GM12892 (cell line): ENCODE data around the gene CPSF4.
A peak's percentile ranks its signal among the peaks of the same experiment; 100 is the strongest.
"Not testable (repeated sequence)": the region's sequence is repeated elsewhere in the genome, so short reads cannot be mapped to it uniquely, and the experiment has no call there.

Source experiments
- DNase-seq: peaks from one replicate; pipeline ENCODE4 v3.0.0; 2011; ENCODE audit not compliant: insufficient read length
- FAIRE-seq: peaks from 2 replicates; lab custom pipeline; 2011; peaks lifted over from hg19 to GRCh38; lab: Jason Lieb, UNC
- POLR2A ChIP-seq: IDR thresholded peaks from 2 replicates; pipeline ENCODE4 v1.6.1; 2011; ENCODE audit warnings: low read depth, low read length, control low read depth
- POLR2AphosphoS5 ChIP-seq: IDR thresholded peaks from 2 replicates; pipeline ENCODE4 v1.6.1; 2011; ENCODE audit warnings: low read depth, low read length, control low read depth
- TAF1 ChIP-seq: IDR thresholded peaks from 2 replicates; pipeline ENCODE4 v1.6.1; 2011; ENCODE audit warnings: low read depth, mild to moderate bottlenecking, control low read depth, low read length, borderline replicate concordance

CPSF4 gene

DNA sequence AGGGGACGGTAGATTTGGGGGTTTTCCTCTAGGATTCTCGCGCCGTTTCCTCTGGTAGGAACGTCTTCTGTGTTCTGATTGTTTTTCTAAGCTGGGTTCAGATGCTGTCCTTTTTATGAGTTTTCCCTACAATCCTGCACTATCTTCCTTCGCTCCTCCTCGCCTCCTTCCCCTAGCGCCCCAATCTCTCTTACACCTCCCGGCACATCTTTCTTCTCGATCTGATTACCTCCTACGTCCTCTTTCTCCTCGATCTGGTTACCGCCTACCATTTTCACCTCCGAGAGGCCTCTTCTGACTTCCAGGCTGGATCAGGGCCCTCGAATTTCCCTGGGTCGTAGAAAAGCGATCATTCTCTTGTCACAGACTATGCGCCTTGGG is 29.6 kb upstream of the CPSF4 start:
- no peak for DNase-seq
- TF ChIP-seq POLR2AphosphoS5: no peak
- no peak for TF ChIP-seq TAF1
- TF ChIP-seq POLR2A: no peak
- no peak for FAIRE-seq

DNA sequence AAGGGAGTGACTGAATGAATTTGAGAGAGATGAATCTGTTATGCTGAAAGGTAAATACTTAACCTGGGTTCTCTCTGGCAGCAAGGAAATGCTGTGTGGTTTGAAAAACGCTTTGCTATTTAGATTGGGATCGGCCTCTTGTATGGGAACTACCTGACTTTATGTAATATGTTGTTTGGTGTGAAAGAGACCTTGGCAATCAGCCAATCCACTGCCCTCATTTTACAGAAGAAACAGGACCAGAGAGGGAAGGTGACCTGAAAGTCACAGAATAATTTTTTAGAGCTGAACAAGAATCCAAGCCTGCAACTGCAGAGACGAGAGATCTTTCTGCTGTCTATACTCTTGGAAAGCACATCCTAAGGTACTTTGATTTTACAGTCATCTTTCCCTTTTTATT is 28.9 kb upstream of the CPSF4 start:
- TF ChIP-seq TAF1 (no peak), POLR2AphosphoS5 (no peak), POLR2A (no peak)
- DNase-seq (no peak), FAIRE-seq (no peak)

DNA sequence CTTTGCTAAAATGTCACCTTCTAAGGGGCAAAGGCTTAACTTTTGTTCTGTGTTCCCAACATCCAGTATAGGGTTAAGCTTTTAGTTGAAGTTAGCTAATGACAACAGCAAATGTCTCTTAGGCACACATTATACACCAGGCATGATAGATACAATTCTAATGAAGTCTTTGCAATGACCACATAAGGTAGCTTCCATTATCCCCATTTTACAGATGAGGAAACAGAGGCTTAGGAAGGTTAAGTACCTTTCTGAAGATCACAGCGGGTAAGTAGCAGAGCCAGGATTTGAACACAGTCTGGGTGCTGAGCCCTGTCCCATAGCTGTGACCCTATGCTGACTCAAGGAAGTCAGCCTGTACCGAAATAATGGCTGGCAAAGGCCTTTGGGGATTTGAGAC is 28.1 kb upstream of the CPSF4 start:
- FAIRE-seq (no peak), DNase-seq (no peak)
- TF ChIP-seq TAF1: no peak
- no peak for TF ChIP-seq POLR2A
- TF ChIP-seq POLR2AphosphoS5: no peak

DNA sequence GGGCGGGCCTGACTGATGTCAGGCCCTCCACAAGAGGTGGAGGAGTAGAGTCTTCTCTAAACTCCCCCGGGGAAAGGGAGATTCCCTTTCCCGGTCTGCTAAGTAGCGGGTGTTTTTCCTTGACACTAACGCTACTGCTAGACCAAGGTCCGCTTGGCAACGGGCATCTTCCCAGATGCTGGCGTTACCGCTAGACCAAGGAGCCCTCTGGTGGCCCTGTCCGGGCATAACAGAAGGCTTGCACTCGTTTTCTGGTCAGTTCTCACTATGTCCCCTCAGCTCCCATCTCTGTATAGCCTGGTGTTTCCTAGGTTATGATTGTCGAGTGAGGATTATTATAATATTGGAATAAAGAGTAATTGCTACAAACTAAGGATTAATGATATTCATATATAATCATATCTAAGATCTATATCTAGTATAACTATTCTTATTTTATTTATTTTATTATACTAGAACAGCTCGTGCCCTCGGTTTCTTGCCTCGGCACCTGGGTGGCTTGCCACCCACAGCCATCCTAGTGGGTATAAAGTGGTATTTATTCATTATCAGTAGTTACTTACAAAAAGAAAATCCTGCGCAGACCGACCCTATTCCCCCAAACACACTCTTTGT is 23.1 kb upstream of the CPSF4 start:
- not testable (repeated sequence) for FAIRE-seq, DNase-seq

DNA sequence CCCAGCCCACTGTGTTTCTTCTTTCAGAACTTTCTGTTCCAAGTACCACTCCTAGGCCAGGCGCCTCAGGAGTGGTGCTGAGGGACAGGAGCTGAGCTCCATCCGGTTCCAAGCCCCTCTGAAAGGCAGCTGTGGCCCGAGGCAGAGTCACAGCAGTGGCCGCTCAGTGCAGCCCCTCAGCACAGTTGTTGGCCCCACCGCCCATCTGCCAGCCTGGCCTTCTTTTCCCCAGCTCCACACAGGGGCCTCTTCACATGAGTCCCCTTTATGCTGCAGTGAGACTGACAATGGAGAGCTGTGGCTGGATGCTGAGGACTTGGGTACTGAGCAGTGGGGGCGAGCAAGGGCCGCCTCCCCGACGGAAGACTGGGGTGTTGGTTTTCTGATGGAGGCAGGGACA is 20.5 kb upstream of the CPSF4 start:
- DNase-seq (no peak), FAIRE-seq (no peak)
- TF ChIP-seq TAF1 (no peak), POLR2A (no peak), POLR2AphosphoS5 (no peak; the same call in 1 of the 2 replicates)

DNA sequence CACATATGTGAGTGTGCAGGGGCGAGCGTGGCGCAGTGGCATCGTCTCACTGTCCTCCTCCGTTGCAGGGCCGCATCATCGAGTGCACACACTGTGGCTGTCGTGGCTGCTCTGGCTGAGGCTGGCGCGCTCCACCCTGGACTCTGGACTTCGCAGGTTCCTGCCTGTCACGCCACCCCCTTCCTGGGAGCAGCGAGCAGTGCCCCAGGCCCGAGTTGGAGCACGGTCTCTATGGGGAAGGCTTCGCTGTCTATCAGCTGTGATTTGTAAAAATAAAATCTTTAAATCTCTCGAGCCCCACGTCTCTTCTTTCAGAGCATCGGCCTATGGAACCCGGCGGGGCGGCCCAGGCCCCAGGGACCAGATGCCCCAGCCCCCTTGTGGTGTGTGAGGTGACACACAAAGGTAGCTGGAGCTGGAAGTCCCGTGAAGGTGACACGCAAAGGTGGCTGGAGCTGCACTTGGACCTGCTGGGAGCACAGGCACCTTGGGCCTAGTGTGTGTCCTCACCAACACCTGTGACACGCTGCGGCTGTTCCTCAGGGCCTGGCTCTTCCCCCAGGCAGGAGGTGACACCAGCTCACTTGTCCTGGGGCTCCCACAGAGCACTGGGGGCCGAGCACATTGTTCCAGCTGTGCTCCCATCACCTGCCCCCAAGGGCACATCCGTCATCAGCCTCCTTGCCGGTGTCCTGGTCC is 19.3 kb upstream of the CPSF4 start:
- DNase-seq: no peak
- no peak for FAIRE-seq
- peak; percentile 34; the same call in 1 of the 2 replicates for TF ChIP-seq POLR2A
- no peak for TF ChIP-seq TAF1
- TF ChIP-seq POLR2AphosphoS5: peak; percentile 50; the same call in 1 of the 2 replicates

DNA sequence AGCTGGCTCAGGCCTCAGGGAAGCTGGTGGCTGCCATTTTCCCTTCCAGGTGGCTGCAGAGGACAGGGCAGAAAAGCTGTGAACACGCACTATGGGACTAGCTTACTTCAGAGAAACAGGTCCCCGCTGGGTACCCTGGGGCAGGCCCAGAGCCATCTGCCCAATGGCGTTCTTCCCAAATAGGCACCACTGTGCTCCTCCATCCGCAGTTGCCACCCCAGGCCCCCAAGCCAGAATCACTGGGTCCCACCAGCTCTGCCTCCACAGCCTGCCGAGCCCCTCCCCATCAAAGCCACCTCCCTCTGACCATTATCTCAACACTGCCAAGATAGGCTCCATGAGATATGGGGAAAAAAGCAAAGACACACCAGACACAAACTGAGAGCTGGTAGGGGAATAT is 18.5 kb upstream of the CPSF4 start:
- TF ChIP-seq POLR2A (no peak), TAF1 (no peak), POLR2AphosphoS5 (no peak)
- DNase-seq: no peak
- FAIRE-seq: no peak

DNA sequence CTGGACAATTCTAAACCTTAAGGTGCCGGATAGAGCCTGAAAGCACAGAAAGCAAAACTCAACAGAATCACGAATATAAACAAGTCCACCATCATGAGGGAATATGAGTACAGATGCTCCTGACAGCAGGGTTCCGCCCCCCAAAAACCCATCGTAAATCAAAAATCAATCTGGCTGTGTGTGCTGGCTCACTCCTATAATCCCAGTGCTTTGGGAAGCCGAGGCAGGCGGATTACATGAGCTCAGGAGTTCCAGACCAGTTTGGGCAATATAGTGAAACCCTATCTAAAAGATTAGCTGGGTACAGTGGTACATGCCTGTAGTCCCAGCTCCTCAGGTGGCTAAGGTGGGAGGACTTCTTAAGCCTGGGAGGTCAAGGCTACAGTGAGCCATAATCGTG is 17.8 kb upstream of the CPSF4 start:
- DNase-seq (no peak), FAIRE-seq (no peak)
- no peak for TF ChIP-seq POLR2AphosphoS5
- no peak for TF ChIP-seq TAF1
- TF ChIP-seq POLR2A: no peak

DNA sequence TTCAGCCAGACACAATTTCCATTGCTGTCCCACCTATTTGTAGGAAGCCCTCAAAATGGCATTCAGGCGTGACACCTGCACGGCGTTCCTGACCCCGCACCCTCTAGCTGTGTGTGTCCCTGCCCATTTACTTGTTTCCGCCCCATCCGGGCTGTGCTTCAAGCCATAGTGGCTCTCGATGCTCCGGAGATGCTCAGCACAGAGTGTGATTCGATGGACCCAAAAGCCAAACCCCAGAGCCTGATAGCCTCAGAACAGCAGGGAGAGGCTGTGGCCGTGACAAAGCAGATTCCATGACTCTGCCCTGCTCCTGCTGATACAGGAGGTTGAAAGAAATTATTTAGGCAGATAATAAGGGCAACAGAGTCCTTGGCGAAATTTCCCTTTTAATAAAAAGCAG is 16.6 kb upstream of the CPSF4 start:
- no peak for TF ChIP-seq POLR2A
- no peak for TF ChIP-seq TAF1
- no peak for TF ChIP-seq POLR2AphosphoS5
- FAIRE-seq (no peak), DNase-seq (no peak)

DNA sequence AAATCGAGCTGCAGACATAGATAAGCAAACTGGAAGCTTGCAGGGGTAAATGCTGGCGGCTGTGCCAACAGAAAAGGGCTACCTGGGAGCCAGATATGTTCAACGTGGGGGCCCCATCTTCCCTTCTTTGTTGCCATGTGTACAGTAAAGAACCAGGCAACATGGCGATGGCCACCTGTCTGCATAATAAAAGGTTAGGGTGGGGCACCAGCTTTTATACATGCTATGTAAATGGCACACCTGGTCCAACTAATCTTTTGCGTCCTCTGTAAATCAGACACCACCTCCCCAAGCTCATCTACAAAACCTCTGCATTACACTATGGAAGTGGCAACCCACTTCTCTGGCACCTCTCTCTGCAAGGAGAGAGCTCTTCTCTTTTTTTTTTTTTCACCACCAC is 16.1 kb upstream of the CPSF4 start:
- TF ChIP-seq POLR2A (no peak), TAF1 (no peak), POLR2AphosphoS5 (no peak)
- no peak for DNase-seq
- no peak for FAIRE-seq

DNA sequence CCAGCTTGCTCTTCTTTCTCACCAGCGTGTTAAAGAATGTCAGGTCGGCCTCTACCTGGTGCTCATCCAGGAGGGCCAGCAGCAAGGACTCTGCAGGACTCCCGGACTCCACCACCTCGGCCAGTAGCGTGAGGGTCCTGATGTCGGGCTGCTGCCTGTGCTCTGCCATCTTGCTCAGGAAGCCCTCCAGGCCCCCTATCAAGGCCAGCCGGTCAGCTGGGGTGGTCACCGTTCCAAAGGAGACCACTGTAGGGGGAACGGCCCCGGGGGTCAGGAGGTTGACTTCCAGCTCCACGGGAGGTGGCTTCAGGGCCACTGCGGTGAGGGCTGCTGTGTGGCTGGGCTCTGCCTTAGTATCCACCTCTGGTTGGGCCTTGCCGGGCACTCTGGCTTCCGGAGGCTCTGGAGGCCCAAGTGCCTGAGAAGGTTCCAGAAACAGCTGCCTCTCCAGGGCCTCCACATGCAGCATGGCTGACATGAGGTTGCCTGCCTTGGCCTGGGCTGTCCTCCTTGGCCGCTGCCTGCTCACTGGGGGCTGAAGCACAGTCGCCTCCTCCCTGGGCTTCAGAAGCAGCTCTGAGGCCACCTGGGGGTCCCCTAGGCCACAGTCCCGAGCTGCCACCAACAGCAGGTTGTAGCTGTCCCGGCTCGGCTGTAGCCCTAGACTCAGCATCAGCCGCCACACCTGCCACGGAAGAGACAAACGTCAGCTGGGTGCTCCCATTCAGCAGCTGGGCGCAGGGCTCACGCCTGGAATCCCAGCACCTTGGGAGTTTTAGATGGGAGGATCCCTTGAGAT is 13.6 kb upstream of the CPSF4 start:
- no peak for TF ChIP-seq TAF1
- TF ChIP-seq POLR2A: no peak
- TF ChIP-seq POLR2AphosphoS5: no peak
- no peak for DNase-seq
- FAIRE-seq: no peak
